Peyer's patch (tissue), 4 donors: ENCODE results near the gene ARRDC1. TPM values are rescaled to one million over a fixed set of nuclear protein-coding genes. Genes with fewer than 3 reads are reported as not detected.

Experiments used
- DNase-seq, 3 donors: peaks; one replicate each; pipeline ENCODE4 v3.0.0-alpha.2; 2017 to 2019
- H3K27ac ChIP-seq, 4 donors: fragments of 200-600 bp; sonication (generic); one replicate each; pipeline ENCODE4 v1.5.1; 2016 to 2019
- H3K27me3 ChIP-seq, 2 donors: fragments of 200-600 bp; sonication (generic); one replicate each; pipeline ENCODE4 v1.5.1; 2019
- H3K36me3 ChIP-seq, 3 donors: fragments of 200-600 bp; sonication (generic); one replicate each; pipeline ENCODE4 v1.5.1; 2016 to 2019
- H3K4me1 ChIP-seq, 4 donors: fragments of 200-600 bp; sonication (generic); one replicate each; pipeline ENCODE4 v1.5.1; 2016 to 2019
- H3K4me3 ChIP-seq, 4 donors: fragments of 200-600 bp; sonication (generic); 1 replicate in 3 of 4; 2 replicates in 1 of 4; pipeline ENCODE4 v1.5.1; 2016 to 2019; ENCODE audit warnings: mild to moderate bottlenecking in 1 of 4
- H3K9me3 ChIP-seq, 4 donors: fragments of 200-600 bp; sonication (generic); one replicate each; pipeline ENCODE4 v1.5.1; 2016 to 2019; ENCODE audit warnings: mild to moderate bottlenecking in 1 of 4
- CTCF ChIP-seq, 6 experiments: fragments of 450-650 bp in 4 of 6; fragments of 200-600 bp in 2 of 6; sonication (generic) in 1 of 6; IDR thresholded peaks; one replicate each; pipeline ENCODE4 v1.5.1; 2017 to 2019; ENCODE audit warnings: antibody characterized with exemption in 6 of 6, mild to moderate bottlenecking in 3 of 6, moderate library complexity in 1 of 6
- POLR2A ChIP-seq, 2 donors: fragments of 450-650 bp; IDR thresholded peaks; one replicate each; pipeline ENCODE4 v1.5.1; 2017; ENCODE audit warnings: antibody characterized with exemption in 2 of 2, mild to moderate bottlenecking in 2 of 2, moderate library complexity in 2 of 2
- total RNA-seq, 4 donors: library from RNA; depleted of rRNA; stranded (reverse); fragments of >200 nt; gene quantifications; one replicate each; pipeline ENCODE4 v1.1.0, GENCODE V29; 2016

Gene ARRDC1
- total RNA-seq, 4 donors from 2014 or later, result 102 to 341 (median 175) TPM

- H3K9me3 ChIP-seq, result no peaks in the 10 kb centered on the region
- H3K4me1 ChIP-seq, result peaks cover 0 to 11% (median 5%) of the 10 kb centered on the region in 4 donors
- H3K27ac ChIP-seq, result no peak overlapping the region
- DNase-seq, result no peak
- H3K36me3 ChIP-seq, result no peaks in the 10 kb centered on the region
- no peak overlapping the region for H3K4me3 ChIP-seq
- no peak for TF ChIP-seq POLR2A (IDR thresholded peaks at IDR 0.05)
- TF ChIP-seq CTCF (IDR thresholded peaks at IDR 0.05), result no peak
- no peaks in the 10 kb centered on the region for H3K27me3 ChIP-seq
Measured at GRCh38 chr9:137642118-137642601, 36.7 kb downstream of the ARRDC1 start.

GRCh38 chr9:137642892-137643291 lies 37.4 kb downstream of the ARRDC1 start:
- Histone ChIP-seq H3K27me3 (no peaks in the 10 kb centered on the region), H3K4me1 (peaks cover 0 to 11% (median 5%) of the 10 kb centered on the region in 4 donors), H3K9me3 (no peaks in the 10 kb centered on the region), H3K36me3 (no peaks in the 10 kb centered on the region), H3K4me3 (no peak overlapping the region), H3K27ac (no peak overlapping the region)
- TF ChIP-seq POLR2A (IDR thresholded peaks at IDR 0.05), result no peak
- TF ChIP-seq CTCF (IDR thresholded peaks at IDR 0.05), result no peak
- no peak for DNase-seq

- TF ChIP-seq POLR2A (IDR thresholded peaks at IDR 0.05) (no peak), CTCF (IDR thresholded peaks at IDR 0.05) (no peak)
- peaks cover 0 to 6% (median 2%) of the 10 kb centered on the region in 4 donors for H3K4me1 ChIP-seq
- no peaks in the 10 kb centered on the region for H3K9me3 ChIP-seq
Measured at GRCh38 chr9:137643921-137644320, 38.4 kb downstream of the ARRDC1 start.

GRCh38 chr9:137645211-137645610 lies 39.7 kb downstream of the ARRDC1 start:
- H3K27me3 ChIP-seq, result no peaks in the 10 kb centered on the region
- no peak for DNase-seq
- H3K36me3 ChIP-seq, result no peaks in the 10 kb centered on the region
- no peak for TF ChIP-seq POLR2A (IDR thresholded peaks at IDR 0.05)
- TF ChIP-seq CTCF (IDR thresholded peaks at IDR 0.05), result no peak
- no peak overlapping the region for H3K4me3 ChIP-seq
- H3K27ac ChIP-seq, result no peak overlapping the region
- H3K4me1 ChIP-seq, result no peaks in the 10 kb centered on the region
- no peaks in the 10 kb centered on the region for H3K9me3 ChIP-seq

More at GRCh38 chr9:137643921-137644320, 38.4 kb downstream of the ARRDC1 start:
- H3K27ac ChIP-seq, result no peak overlapping the region
- H3K27me3 ChIP-seq, result no peaks in the 10 kb centered on the region
- no peak for DNase-seq
- no peak overlapping the region for H3K4me3 ChIP-seq
- no peaks in the 10 kb centered on the region for H3K36me3 ChIP-seq

GRCh38 chr9:137646341-137646740 lies 40.9 kb downstream of the ARRDC1 start:
- Histone ChIP-seq H3K36me3 (peaks cover 0 to 8% (median 0%) of the 10 kb centered on the region in 3 donors), H3K9me3 (no peaks in the 10 kb centered on the region), H3K27me3 (no peaks in the 10 kb centered on the region), H3K4me3 (no peak overlapping the region), H3K27ac (no peak overlapping the region), H3K4me1 (no peaks in the 10 kb centered on the region)
- no peak for DNase-seq
- no peak for TF ChIP-seq CTCF (IDR thresholded peaks at IDR 0.05)
- no peak for TF ChIP-seq POLR2A (IDR thresholded peaks at IDR 0.05)
